ENCODE measurements around the gene RAB38.

Gene RAB38

GRCh38 chr11:88103337-88104206, 71.7 kb downstream of the RAB38 start:
- Histone ChIP-seq H3K4me1 (ENCODE audit: insufficient read depth, poor library complexity, severe bottlenecking) (peaks cover 12% of the 10 kb centered on the region), H3K27me3 (ENCODE audit: insufficient read depth, poor library complexity, severe bottlenecking) (no peaks in the 10 kb centered on the region), H3K4me3 (ENCODE audit: severe bottlenecking) (no peak overlapping the region), H3K9me3 (ENCODE audit: severe bottlenecking) (no peaks in the 10 kb centered on the region), H3K27ac (ENCODE audit: poor library complexity, severe bottlenecking) (no peak overlapping the region), H3K36me3 (ENCODE audit: low read depth) (peaks cover 4% of the 10 kb centered on the region)
- ATAC-seq (ENCODE audit: low read depth) (peak; percentile 38; the same call in 2 of the 3 replicates), DNase-seq (ENCODE audit: low spot score) (no peak)
- TF ChIP-seq CTCF (IDR thresholded peaks at IDR 0.05; ENCODE audit: poor library complexity, severe bottlenecking), result peak; percentile 56

DNA sequence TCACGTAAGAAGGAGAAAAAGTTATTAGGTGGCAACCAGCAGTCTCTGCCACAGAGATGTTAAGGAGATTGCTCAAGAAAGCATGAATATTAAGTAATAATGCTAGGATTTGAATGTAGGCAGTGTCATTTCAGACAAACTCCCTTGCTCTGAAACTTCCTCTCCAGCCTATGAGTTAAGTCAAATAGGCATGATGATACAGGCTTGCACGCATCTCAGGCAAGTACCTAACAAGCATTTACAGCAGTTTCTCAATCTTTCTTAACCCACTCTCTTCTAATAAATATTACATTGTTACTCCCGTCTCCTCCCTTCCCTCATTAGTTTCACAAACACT, 72.7 kb downstream of the RAB38 start:
- peak overlapping the region; percentile 2 for H3K27ac ChIP-seq (ENCODE audit: poor library complexity, severe bottlenecking)
- DNase-seq (ENCODE audit: low spot score) (no peak), ATAC-seq (ENCODE audit: low read depth) (peak; percentile 82)
- no peak for TF ChIP-seq CTCF (IDR thresholded peaks at IDR 0.05; ENCODE audit: poor library complexity, severe bottlenecking)
- H3K27me3 ChIP-seq (ENCODE audit: insufficient read depth, poor library complexity, severe bottlenecking), result no peaks in the 10 kb centered on the region
- peaks cover 12% of the 10 kb centered on the region for H3K4me1 ChIP-seq (ENCODE audit: insufficient read depth, poor library complexity, severe bottlenecking)
- H3K4me3 ChIP-seq (ENCODE audit: severe bottlenecking), result no peak overlapping the region
- H3K36me3 ChIP-seq (ENCODE audit: low read depth), result no peaks in the 10 kb centered on the region
- no peaks in the 10 kb centered on the region for H3K9me3 ChIP-seq (ENCODE audit: severe bottlenecking)

DNA sequence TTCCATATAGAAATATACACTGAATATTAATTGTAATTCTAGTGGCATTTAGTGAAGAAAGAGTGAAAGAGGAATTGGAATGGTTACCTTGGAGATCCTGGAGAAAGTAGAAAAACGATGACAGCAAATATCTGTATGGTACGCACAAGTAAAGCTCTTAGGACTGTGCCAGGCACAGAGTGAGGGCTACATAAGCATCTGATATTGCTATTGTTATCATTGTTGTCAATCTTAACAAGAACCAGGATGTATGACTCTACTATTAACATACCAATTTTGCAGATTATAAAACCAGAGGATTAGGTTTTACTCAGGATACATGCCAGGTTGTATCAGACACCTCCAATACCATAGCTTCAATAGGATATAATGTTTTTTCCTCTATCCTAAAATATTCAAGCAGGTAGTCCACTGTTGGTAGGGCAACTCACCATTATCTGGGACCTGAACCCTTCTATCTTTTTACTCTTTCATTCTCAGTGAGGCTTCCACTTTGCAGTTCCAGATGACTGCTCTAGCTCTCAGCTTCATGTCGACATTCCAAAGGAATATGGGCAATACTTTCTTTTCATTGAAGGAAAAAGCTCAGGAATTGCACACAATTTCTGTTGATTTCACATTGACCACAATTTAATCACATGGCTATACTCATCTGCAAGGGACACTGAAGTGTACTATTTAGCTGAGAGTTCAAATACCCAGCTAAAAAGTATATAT, 73.2 kb downstream of the RAB38 start:
- Histone ChIP-seq H3K9me3 (ENCODE audit: severe bottlenecking) (no peaks in the 10 kb centered on the region), H3K4me1 (ENCODE audit: insufficient read depth, poor library complexity, severe bottlenecking) (peaks cover 12% of the 10 kb centered on the region), H3K4me3 (ENCODE audit: severe bottlenecking) (no peak overlapping the region), H3K27me3 (ENCODE audit: insufficient read depth, poor library complexity, severe bottlenecking) (no peaks in the 10 kb centered on the region), H3K36me3 (ENCODE audit: low read depth) (no peaks in the 10 kb centered on the region), H3K27ac (ENCODE audit: poor library complexity, severe bottlenecking) (peak overlapping the region; percentile 2)
- DNase-seq (ENCODE audit: low spot score) (no peak), ATAC-seq (ENCODE audit: low read depth) (no peak; the same call in 2 of the 3 replicates)
- TF ChIP-seq CTCF (IDR thresholded peaks at IDR 0.05; ENCODE audit: poor library complexity, severe bottlenecking), result no peak

DNA sequence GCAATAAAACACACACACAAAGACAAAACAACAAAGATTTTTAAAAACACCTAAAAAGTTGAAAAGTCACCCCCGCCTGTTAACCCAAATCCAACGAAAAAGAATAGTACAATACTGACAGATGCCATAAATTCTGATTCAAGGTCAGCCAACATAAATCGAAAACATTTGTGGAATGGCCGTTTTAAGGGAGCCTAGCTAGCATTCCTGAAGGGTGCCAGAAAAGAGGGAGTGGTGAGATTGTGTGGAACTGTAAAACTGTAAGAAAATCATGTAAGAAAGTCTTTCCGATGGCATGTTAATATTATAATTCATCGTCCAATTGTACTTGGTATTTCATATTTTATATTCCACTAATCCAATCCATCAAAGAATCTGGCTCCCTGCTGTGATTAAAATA, 75.1 kb downstream of the RAB38 start:
- no peaks in the 10 kb centered on the region for H3K27me3 ChIP-seq (ENCODE audit: insufficient read depth, poor library complexity, severe bottlenecking)

More for the DNA sequence above, 75.1 kb downstream of the RAB38 start:
- no peak overlapping the region for H3K4me3 ChIP-seq (ENCODE audit: severe bottlenecking)
- no peak for TF ChIP-seq CTCF (IDR thresholded peaks at IDR 0.05; ENCODE audit: poor library complexity, severe bottlenecking)
- H3K9me3 ChIP-seq (ENCODE audit: severe bottlenecking), result no peaks in the 10 kb centered on the region
- peaks cover 15% of the 10 kb centered on the region for H3K4me1 ChIP-seq (ENCODE audit: insufficient read depth, poor library complexity, severe bottlenecking)
- DNase-seq (ENCODE audit: low spot score) (no peak), ATAC-seq (ENCODE audit: low read depth) (no peak)
- H3K36me3 ChIP-seq (ENCODE audit: low read depth), result no peaks in the 10 kb centered on the region
- no peak overlapping the region for H3K27ac ChIP-seq (ENCODE audit: poor library complexity, severe bottlenecking)

All from RWPE2 (cell line).